ENCODE measurements around the gene MBD4.

Gene MBD4

DNA sequence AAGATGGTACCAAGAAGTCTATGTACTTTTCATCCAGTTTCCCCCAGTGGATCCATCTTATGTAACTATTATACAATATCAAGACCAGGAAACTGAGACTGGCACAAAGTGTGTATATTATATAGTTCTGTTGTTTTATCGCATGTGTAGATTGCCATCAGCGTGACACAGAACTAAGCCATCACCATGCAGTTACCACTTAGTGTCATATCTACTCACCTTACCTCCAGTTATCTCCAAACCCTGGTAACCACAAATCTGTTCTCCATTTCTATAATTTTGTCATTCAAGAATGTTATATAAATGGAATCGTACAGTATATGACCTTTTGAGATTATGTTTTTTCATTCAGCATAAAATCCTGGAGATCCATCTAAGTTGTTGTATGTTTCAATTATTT lies 23.3 kb upstream of the MBD4 start:
- DNase-seq (ENCODE audit: low read depth, low spot score), result no peak

DNA sequence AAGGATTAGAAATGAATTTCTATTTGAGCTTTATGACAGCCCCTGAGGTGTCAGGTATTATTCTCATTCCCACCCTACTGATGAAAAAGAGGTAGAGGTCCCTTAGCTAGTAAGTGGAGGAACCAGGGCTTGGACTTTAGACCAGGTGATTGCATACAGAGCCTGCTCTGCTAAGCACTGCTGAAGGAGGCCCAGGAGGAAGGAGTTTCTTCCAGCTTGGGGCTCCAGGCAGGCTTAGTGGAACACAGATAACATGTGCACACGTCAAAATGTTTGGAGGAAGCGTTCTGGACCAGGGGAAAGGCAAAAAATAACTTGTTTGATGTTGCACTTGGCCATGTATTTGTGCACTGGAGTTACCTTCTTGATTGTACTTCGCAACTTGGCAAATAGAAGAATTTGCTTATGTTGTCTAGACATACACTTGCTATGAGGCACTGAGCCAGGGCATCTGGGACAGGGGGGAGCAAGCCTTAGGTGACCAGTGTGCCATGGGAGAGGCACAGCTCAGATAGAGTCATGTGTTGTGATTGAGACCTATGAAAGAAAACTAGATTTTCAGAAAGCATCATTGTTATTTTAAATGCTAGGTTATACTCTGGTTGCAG lies 22.7 kb upstream of the MBD4 start:
- no peak for DNase-seq (ENCODE audit: low read depth, low spot score)

GRCh38 chr3:129461461-129462146 lies 21.9 kb upstream of the MBD4 start:
- DNase-seq (ENCODE audit: low read depth, low spot score), result no peak

DNA sequence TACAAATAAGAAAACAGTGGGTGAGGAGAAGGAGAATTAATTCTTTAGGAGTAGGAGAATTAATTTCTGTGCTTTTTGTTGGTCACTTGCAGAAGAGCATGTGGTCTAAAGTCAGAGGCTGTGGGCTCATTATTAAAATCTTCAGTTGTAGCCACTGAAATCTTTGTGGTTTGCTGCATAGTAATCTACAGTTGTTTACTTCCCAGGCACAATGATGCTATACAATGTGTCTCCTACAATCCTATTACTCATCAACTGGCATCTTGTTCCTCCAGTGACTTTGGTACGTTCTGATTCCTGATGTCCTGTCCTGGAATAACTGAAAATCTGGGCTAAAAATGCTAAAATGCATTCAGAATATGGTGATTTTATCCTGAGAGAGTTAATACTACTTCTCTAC lies 21.3 kb upstream of the MBD4 start:
- DNase-seq (ENCODE audit: low read depth, low spot score), result no peak

DNA sequence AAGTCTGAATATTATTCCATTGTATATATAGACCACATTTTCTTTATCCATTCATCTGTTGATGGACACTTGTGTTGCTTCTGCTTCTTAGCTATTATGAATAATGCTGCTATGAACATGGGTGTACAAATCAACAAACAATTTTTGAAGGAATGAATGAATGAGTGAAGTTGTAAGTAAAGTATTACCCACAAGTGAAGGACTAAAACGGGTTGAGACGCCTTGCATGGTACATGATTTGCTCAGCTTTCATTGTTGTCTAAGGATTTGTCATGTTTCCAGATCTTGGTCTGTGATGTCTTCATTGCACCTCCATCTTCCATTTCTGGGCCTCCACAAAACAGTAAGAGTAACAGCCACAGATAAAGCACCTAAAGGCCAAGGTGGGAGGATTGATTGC lies 20.8 kb upstream of the MBD4 start:
- DNase-seq (ENCODE audit: low read depth, low spot score), result no peak

DNA sequence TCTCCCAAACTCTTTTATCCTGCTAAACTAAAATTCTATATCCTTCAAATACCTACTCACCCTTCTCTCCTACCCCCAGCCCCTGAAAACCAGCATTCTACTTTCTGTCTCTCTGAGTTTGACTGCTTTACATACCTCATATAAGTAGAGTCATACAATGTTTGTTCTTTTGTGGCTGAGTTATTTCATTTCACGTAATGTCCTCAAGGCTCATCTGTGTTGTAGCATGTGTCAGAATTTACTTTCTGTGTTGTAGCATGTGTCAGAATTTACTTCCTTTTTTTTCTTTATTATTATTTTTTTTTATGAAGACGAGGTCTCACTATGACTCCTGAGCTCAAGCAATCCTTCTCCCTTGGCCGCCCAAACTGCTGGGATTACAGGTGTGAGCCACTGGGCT lies 20.4 kb upstream of the MBD4 start:
- DNase-seq (ENCODE audit: low read depth, low spot score), result no peak

DNA sequence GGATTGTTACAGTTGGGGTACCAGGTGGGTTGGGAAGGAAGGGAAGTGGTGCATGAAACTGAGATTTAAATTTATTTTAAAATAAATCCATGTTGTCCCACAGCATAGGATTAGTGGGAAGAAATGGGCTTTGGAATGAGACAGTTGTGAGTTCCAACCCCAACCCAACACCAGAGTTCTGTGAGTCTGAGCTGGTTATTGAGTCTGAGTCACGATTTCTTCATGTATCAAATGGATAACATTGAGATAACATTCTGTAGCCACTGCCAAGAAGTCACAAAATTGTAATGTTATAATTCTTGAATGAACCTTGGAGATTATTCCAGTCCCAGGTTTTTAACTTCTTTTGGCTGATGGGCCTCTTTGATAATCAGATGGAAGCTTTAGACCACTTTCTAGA lies 14.0 kb upstream of the MBD4 start:
- DNase-seq (ENCODE audit: low read depth, low spot score), result no peak

DNA sequence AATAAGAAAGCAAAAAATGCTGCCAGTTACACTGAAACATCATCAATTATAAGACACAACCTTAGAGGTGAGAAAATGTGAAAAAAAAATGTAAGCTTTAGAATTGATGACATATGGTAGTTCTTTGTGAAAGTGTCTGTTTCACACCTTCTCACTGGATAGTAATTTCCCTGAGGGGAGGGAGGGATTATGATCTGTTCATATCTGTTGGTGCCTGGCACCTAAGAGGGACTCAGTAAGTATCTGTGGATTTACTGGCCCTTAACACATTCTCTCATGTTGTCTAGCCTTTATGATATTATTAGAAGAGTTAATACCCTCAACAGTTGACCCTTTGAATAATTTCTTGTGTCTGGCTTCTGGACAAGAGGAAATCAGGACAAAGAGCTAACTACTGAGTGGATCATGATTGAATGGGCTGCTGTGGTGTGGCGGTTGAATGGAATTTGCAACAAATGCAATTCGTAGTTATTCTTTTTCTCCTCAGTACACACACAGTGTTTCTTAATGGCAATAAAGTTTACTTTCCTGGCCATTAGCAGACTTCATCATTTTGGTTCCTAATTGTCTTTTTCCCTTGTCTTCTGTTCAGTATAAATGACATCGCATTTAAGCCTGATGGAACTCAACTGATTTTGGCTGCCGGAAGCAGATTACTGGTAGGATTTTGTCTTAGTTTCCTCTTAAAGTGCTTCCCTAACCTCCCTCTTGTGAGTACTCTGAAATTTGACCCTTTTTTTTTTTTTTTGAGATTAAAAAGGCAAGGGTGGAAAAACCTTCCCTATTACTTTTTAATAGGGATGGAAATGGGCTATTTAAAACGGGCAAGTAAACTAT lies 9.7 kb upstream of the MBD4 start:
- no peak for DNase-seq (ENCODE audit: low read depth, low spot score)

DNA sequence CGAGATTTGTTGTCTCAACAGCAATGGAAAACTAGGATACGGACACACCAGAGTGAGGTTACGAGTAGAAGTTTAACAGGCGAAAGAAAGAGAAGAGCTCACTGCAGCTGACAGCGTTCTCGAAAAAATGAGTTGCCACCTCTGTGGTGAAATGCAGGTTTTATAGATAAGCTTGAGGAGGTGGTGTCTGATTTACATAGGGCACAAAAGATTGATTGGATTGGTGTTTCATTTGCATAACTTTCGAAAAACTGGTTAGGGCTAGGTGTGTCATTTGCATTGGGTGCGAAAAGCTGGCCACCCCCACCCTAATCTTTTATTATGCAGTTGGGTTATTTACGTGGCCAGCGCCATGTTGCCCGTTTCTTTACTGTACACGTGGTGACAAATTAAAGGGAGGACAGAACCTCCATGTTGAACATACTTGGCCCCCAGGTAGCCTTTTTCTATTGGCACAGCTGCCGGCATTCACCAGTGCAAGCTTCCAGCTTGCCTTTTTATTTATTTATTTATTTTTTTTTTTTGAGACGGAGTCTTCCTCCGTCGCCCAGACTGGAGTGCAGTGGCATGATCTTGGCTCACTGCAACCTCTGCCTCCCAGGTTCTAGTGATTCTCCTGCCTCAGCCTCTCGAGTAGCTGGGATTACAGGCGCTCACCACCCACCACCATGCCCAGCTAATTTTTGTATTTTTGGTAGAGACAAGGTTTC lies 8.6 kb upstream of the MBD4 start:
- no peak for DNase-seq (ENCODE audit: low read depth, low spot score)

DNA sequence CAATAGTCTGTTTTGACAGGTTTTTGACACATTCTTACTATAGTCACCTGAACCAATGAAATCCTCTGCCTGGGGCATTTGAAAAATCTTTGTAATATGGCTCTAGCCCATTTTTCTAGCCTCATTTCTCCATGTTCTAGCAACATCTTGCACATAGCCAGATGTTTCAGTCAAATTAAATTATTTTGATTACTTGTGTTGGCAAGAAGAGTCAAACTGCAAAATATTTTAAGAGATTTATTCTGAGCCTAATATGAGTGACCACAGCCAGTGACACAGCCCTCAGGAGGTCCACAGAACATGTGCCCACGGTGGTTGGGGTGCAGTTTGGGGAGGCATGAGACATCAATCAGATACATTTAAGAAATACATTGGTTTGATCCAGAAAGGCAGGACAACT lies 7.2 kb upstream of the MBD4 start:
- DNase-seq (ENCODE audit: low read depth, low spot score), result no peak

DNA sequence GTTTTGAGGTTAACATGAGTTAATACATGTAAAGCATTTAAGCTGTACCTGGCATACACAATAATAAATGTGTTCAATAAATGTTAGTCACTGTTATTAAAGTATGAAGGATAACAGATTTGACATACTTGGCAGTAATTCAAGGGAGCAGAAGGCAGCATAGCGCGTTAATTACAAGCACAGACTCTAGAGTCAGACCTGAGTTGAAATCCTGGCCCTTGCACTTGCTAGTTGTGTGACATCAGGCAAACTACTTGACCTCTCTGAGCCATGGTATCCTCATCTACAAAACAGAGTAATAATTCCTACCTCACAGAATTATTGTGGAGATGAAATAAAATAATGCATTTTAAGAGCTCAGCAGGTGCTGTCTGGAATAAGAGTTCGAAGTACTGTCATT lies 5.7 kb upstream of the MBD4 start:
- no peak for DNase-seq (ENCODE audit: low read depth, low spot score)

- DNase-seq (ENCODE audit: low read depth, low spot score), result no peak
Measured at GRCh38 chr3:129442947-129443346, 3.2 kb upstream of the MBD4 start.

DNA sequence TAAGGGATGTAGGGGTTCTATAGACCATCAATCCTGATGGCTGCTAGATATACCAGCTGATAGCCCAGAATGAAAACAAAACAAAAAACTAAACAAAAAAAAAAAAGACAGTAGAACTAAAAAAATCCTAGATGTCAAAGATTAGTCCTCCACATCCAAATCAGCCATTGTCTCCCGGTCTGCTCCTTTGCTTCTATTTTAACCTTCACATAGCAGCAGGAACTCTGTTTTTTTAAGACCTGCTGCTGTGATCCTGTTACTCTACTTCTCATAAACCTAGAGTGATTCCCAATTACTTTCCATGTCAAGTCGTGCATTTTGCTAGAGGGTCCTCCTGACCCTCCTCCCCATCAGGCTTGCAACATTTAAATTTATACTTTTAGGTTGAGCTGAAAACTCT lies 2.7 kb upstream of the MBD4 start:
- DNase-seq (ENCODE audit: low read depth, low spot score), result no peak

DNA sequence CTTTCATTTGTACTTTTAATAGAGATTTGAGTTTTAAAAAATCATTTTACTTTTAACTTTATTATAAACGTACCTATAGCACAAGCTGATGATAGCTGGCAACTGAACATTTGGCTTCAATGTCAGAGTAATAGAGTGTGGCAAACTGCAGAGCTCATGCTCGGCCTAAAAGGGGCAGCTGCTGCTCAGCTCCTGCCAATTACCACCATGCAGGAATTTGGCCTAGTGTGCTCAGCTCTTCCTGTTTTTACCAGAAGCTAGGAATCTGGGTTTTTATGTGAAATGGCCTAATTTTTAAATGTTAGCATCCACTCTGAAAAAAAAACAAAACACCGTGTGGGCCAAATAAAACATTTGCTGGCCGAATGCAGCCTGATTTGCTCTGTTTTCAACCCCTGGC lies 2.0 kb upstream of the MBD4 start:
- no peak for DNase-seq (ENCODE audit: low read depth, low spot score)

GRCh38 chr3:129441215-129441614 lies 1.5 kb upstream of the MBD4 start:
- DNase-seq (ENCODE audit: low read depth, low spot score), result no peak

DNA sequence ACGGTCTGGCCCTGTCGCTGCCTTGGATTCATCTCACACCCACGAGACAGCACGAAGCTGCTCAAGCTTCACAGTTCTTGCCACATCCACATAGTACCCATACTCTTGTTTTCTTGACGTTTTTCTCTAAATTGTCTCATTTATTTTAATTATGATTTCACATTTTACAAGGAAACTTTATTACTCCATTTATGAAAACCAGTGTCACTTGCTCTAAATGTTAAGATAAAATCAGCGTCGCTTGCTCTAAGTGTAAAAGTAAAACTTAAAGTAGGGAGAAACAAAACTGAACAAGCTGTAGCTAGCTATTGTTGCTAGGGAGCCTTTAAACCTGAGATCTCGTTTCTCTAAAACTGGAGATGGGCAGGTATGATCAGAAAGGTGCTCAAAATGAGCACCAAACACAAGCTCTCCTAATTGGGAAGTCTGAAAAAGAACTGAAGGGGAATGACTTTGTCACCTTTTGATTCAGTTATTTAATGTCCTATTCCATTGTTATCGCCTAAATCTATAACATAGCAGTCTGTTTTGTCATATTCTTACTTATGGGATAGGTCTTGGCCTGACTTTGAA lies 956 bp upstream of the MBD4 start:
- DNase-seq (ENCODE audit: low read depth, low spot score), result no peak

DNA sequence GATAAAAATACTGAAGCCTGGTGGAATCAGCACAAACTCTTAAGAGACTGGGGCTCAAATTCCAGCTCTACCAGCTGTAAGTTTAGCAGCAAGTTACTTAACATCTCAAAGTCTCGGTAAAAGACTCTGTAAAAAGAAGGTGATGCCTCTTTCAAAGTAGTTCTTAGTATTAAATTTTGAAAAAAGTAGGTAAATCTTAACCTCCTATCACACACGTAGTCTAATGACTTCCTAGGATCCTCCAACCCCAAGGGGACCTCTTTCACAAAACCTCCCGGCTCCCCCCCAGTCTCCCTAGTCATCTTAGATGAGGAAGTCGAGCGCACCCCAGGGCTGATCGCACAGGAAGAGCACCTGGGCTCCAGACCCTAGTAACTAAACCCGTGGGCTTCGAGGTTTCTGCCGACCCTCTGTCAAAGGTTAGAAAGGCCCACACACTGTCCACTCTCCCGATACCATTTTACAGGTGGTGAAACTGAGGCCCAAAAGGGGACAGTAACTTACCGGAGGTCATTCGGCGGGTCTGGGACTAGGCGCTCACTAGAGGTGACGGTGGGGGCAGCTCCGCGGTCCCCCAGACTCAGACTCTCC lies 427 bp downstream of the MBD4 start:
- DNase-seq (ENCODE audit: low read depth, low spot score), result no peak

DNA sequence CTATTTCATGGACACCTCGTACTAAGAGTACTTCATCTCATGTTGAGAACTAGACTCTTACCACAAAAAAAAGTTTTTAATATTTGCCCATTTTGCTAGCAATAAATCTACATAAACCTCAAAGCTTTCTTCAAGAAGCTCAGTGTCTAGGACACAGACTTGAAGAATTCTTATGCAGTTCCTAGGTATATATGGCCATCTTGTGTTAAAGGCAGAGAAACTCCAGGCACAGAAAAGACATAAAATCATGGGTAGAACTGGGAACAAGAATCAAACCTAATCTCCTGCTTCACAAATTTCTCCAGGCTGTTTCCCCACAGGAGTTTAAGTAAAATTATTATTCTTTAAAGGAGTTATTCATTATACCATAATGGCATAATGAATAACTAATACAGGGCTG lies 4.4 kb downstream of the MBD4 start:
- DNase-seq (ENCODE audit: low read depth, low spot score), result no peak

DNA sequence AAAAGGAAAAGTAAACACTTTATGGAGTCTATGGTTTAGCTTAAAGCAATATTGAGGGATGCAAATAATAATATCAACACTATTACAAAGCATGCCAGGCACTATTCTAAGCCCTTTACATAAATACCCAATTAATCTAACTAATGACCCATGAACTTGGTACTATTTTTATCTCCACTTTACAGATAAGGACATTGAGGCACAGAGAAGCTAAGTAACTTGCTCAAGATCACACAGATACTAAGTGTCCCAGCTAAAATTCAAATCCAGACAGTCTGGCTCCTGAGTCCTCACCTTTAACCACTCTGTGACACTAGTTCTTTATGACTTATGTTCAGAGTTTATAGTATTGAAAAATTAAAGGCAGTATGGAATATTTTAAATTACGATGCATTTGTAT lies 5.6 kb downstream of the MBD4 start:
- DNase-seq (ENCODE audit: low read depth, low spot score), result no peak

GRCh38 chr3:129433565-129433964 lies 6.2 kb downstream of the MBD4 start:
- DNase-seq (ENCODE audit: low read depth, low spot score), result no peak

DNA sequence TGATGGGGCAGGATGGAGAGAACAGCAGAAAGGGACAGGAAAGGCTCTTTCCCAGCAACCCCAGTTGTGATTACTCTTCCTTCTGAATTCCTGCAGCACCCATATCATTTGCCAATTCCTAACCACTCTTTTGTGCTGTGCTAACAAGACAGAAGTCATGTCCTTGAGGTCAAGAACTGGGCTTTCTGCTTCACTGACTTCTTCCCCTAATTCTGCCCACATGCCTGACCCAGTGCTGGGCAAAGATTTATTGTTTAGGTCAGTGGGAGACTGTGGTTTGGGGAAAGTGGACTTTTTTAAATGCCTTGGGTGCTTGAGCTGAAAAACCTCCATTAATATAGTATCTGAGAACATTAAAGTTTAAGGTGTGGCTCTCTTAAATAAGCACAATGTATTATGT lies 7.1 kb downstream of the MBD4 start:
- no peak for DNase-seq (ENCODE audit: low read depth, low spot score)

- DNase-seq (ENCODE audit: low read depth, low spot score), result no peak
Measured at GRCh38 chr3:129432036-129432435, 7.7 kb downstream of the MBD4 start.
